Spleen (tissue), 11 donors: ENCODE measurements around the gene NKAIN2. TPM values are rescaled to one million over a fixed set of nuclear protein-coding genes. Genes with fewer than 3 reads are reported as not detected.

Experiments used
- DNase-seq: peaks from one replicate; pipeline ENCODE4 v3.0.0-alpha.2; 2020
- H3K27ac ChIP-seq, 8 donors: fragments of 200-600 bp; sonication (generic) in 7 of 8; 1 replicate in 4 of 8; 2 replicates in 4 of 8; pipeline versions ENCODE4 v1.5.0 to v1.8.0; 2016 to 2021; ENCODE audit warnings: inconsistent platforms in 4 of 8, mild to moderate bottlenecking in 4 of 8, moderate library complexity in 1 of 8
- H3K27me3 ChIP-seq, 7 donors: fragments of 200-600 bp; sonication (generic) in 6 of 7; replicated peaks in 1 of 7; 1 replicate in 4 of 7; 2 replicates in 3 of 7; pipeline versions ENCODE4 v1.5.0 to v1.8.0; 2016 to 2021; ENCODE audit warnings: inconsistent platforms in 3 of 7, mild to moderate bottlenecking in 1 of 7
- H3K36me3 ChIP-seq, 6 donors: fragments of 200-600 bp; sonication (generic) in 5 of 6; 1 replicate in 4 of 6; 2 replicates in 2 of 6; pipeline versions ENCODE4 v1.5.0 to v1.8.0; 2016 to 2021; ENCODE audit warnings: inconsistent platforms in 2 of 6
- H3K4me1 ChIP-seq, 6 donors: fragments of 200-600 bp; sonication (generic) in 5 of 6; 1 replicate in 3 of 6; 2 replicates in 3 of 6; pipeline versions ENCODE4 v1.5.0 to v1.8.0; 2016 to 2021; ENCODE audit warnings: inconsistent platforms in 3 of 6
- H3K4me3 ChIP-seq, 8 donors: fragments of 200-600 bp; sonication (generic) in 7 of 8; 1 replicate in 4 of 8; 2 replicates in 4 of 8; pipeline versions ENCODE4 v1.5.0 to v1.8.0; 2016 to 2021; ENCODE audit warnings: inconsistent platforms in 4 of 8, mild to moderate bottlenecking in 4 of 8, moderate library complexity in 2 of 8
- H3K9me3 ChIP-seq, 8 donors: fragments of 200-600 bp; sonication (generic) in 7 of 8; 1 replicate in 4 of 8; 2 replicates in 4 of 8; pipeline versions ENCODE4 v1.5.0 to v1.8.0; 2016 to 2021; ENCODE audit warnings: inconsistent platforms in 4 of 8
- POLR2A ChIP-seq, 3 donors: fragments of 450-650 bp; IDR thresholded peaks; one replicate each; pipeline ENCODE4 v1.5.1; 2017; ENCODE audit warnings: antibody characterized with exemption in 3 of 3, mild to moderate bottlenecking in 1 of 3
- POLR2AphosphoS5 ChIP-seq, 3 donors: sonication (generic); formaldehyde crosslinking; IDR thresholded peaks; one replicate each; pipeline ENCODE4 v1.5.1; 2017; ENCODE audit warnings: antibody characterized with exemption in 3 of 3
- WGBS, 5 donors: extraction: QIAGEN DNeasy Blood & Tissue Kit in 3 of 5; methylation state at CpG; one replicate each; pipeline versions ENCODE4 v1.1.5 to v1.1.7; 2013 to 2018; 5-methylcytosine and 5-hydroxymethylcytosine counted together
- intact Hi-C: fragments of 100-400 bp; cut with DNase I; formaldehyde crosslinking; loops from one replicate; pipeline ENCODE4 v1.15.0; 2023; ENCODE audit warnings: low total_unique reads
- polyA plus RNA-seq, 3 donors: library from polyadenylated mRNA; stranded (reverse); fragments of 200-250 nt; gene quantifications; one replicate each; pipeline ENCODE4 v1.2.1, GENCODE V29; 2013
- total RNA-seq, 7 donors: library from RNA; depleted of rRNA in 3 of 7; stranded (reverse); fragments of >200 nt in 3 of 7; fragmentation: NEBNext Ultra II Directional in 4 of 7; extraction: Animal tissue kit (Norgen Biotek cat#: 25700) in 4 of 7; gene quantifications; one replicate each; pipeline versions ENCODE4 v1.1.0 to v1.2.1, GENCODE V29; 2016 to 2021
- TF ChIP-seq, protein P1 (sequence below), 11 experiments: fragments of 200-600 bp in 7 of 11; fragments of 450-650 bp in 4 of 11; sonication (generic) in 4 of 11; IDR thresholded peaks in 8 of 11; conservative IDR thresholded peaks in 3 of 11; 1 replicate in 7 of 11; 2 replicates in 4 of 11; pipeline versions ENCODE4 v1.4.0 to v1.8.0; 2016 to 2021; ENCODE audit warnings: antibody characterized with exemption in 11 of 11, inconsistent platforms in 4 of 11, mild to moderate bottlenecking in 1 of 11
- donor health status: healthy with polysubstance abuse.
- donor health status: DM: no; HTN: no; CAD: no; lungs with moderate emphysema.
- donor health status: DM: no; HTN: no; CAD: no.
- donor health status: Bipolar disorder and iron deficiency.
- donor health status: healthy.
- donor health status: DM: no; HTN: no; CAD: no.
- donor health status: DM: yes; HTN: yes; CAD: no.

Gene NKAIN2
- total and polyA plus RNA-seq, 10 donors: 0.13 to 0.51 (median 0.18) TPM; not detected in 4

DNA sequence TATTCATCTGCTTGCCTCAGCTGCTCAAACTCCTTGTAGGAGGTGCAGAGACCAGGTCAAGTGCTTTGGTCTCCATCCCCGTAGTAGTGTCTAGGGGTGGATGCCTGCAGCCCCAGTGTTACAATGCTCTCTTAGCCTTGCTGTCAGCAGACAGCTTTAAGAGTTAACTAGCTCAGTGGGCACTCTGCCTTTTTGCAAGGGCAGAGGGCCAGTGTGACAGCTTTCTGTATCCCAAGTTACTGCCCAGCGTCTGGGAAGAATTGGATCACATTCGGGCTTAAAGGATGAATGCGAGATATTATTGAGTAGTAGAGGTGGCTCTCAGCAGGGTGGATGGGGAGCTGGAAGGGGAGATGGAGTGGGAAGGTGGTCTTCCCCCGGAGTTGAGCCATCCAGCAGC, 818.7 kb downstream of the NKAIN2 start:
- no peaks in the 10 kb centered on the region for H3K9me3 ChIP-seq
- no peak overlapping the region for H3K27ac ChIP-seq
- intact Hi-C loops: no loop called here
- no peak overlapping the region for H3K4me3 ChIP-seq
- H3K36me3 ChIP-seq: no peaks in the 10 kb centered on the region
- no peak for TF ChIP-seq POLR2AphosphoS5 (IDR thresholded peaks at IDR 0.05)
- TF ChIP-seq, protein P1, sequence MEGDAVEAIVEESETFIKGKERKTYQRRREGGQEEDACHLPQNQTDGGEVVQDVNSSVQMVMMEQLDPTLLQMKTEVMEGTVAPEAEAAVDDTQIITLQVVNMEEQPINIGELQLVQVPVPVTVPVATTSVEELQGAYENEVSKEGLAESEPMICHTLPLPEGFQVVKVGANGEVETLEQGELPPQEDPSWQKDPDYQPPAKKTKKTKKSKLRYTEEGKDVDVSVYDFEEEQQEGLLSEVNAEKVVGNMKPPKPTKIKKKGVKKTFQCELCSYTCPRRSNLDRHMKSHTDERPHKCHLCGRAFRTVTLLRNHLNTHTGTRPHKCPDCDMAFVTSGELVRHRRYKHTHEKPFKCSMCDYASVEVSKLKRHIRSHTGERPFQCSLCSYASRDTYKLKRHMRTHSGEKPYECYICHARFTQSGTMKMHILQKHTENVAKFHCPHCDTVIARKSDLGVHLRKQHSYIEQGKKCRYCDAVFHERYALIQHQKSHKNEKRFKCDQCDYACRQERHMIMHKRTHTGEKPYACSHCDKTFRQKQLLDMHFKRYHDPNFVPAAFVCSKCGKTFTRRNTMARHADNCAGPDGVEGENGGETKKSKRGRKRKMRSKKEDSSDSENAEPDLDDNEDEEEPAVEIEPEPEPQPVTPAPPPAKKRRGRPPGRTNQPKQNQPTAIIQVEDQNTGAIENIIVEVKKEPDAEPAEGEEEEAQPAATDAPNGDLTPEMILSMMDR (IDR thresholded peaks at IDR 0.05 in 8 of 11, conservative IDR thresholded peaks at IDR 0.05 in 3 of 11): no peak
- no peak for TF ChIP-seq POLR2A (IDR thresholded peaks at IDR 0.05)
- H3K4me1 ChIP-seq: no peaks in the 10 kb centered on the region
- H3K27me3 ChIP-seq: no peaks in the 10 kb centered on the region
- WGBS, 5 donors: 83 to 90% (median 88%) methylated on average over 5 of the region's 5 CpGs
- no peak for DNase-seq

DNA sequence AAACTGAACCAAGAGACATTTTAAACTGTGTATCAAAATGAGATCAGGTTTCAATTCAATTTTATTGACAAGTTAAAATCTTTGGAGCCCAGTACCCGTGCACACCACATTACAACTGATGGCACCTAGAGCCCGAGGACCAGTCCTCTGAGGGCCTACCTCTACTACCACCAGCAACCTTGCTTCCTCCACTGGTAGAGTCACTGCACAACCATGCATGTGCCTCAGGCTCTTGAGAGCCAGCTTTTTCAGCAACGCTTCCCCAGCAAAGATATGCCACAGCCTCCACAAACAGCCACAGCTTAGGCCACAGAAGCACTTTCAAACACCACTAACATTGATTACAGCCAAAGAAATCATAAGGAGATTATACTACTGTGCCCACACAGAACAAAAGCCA, 830.0 kb downstream of the NKAIN2 start:
- H3K36me3 ChIP-seq: no peaks in the 10 kb centered on the region
- DNase-seq: no peak
- WGBS, 5 donors: 68 to 92% (median 88%) methylated on average over 3 of the region's 3 CpGs
- H3K4me3 ChIP-seq: no peak overlapping the region
- no peaks in the 10 kb centered on the region for H3K4me1 ChIP-seq
- intact Hi-C loops: no loop called here
- H3K27ac ChIP-seq: no peak overlapping the region
- TF ChIP-seq POLR2AphosphoS5 (IDR thresholded peaks at IDR 0.05) (no peak), POLR2A (IDR thresholded peaks at IDR 0.05) (no peak)
- TF ChIP-seq, protein P1 (IDR thresholded peaks at IDR 0.05 in 8 of 11, conservative IDR thresholded peaks at IDR 0.05 in 3 of 11): no peak
- peaks cover 0 to 18% (median 7%) of the 10 kb centered on the region in 8 donors for H3K9me3 ChIP-seq
- H3K27me3 ChIP-seq: no peaks in the 10 kb centered on the region

DNA sequence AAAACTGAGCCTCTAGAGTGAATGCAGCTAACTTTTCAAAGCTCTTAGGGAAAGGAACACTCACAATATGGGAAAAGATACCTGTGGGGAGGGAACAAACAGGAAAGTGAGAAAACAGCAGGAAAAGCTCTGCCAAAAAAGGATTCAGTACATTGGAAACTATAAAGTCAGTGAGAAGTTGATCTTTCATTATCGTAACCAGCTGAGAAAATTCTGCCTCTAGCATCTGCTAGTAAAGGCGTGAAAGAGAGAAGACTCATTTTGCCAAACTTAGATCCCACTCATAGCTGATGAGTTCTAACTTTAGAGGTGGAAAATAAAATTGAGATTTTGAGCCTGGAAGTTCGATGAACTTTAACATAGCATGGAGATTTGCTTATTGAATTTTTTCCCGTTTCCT, 836.8 kb downstream of the NKAIN2 start:
- no peak overlapping the region for H3K4me3 ChIP-seq
- WGBS, 5 donors: 86 to 95% (median 90%) methylated on average over 4 of the region's 4 CpGs
- intact Hi-C loops: no loop called here
- H3K9me3 ChIP-seq: peaks cover 0 to 4% (median 0%) of the 10 kb centered on the region in 8 donors
- DNase-seq: no peak
- TF ChIP-seq POLR2AphosphoS5 (IDR thresholded peaks at IDR 0.05): no peak
- TF ChIP-seq, protein P1 (IDR thresholded peaks at IDR 0.05 in 8 of 11, conservative IDR thresholded peaks at IDR 0.05 in 3 of 11): no peak
- TF ChIP-seq POLR2A (IDR thresholded peaks at IDR 0.05): no peak
- no peaks in the 10 kb centered on the region for H3K4me1 ChIP-seq
- H3K27ac ChIP-seq: no peak overlapping the region
- H3K27me3 ChIP-seq: no peaks in the 10 kb centered on the region
- H3K36me3 ChIP-seq: no peaks in the 10 kb centered on the region

DNA sequence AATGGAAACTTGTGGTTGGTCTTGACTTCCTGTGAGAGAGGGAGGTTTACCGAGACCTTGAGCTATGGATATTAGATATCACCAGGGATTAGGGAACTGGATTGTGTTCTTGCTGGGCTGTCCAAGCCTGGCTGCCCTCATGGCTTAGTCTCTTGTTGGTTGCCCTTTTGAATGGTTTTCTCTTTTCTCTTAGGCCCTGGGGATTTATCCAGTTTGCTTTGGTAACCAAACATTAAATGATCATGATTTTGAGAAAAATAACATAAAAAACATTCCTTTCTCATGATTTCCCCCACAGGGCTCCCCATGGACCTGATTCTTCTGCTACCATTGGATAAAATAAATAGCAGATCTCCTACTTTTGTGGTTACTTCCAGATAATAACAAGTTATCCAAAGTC, 852.2 kb downstream of the NKAIN2 start:
- intact Hi-C loops: no loop called here

More for the DNA sequence above, 852.2 kb downstream of the NKAIN2 start:
- Histone ChIP-seq H3K27ac (no peak overlapping the region), H3K36me3 (no peaks in the 10 kb centered on the region), H3K4me1 (no peaks in the 10 kb centered on the region), H3K9me3 (no peaks in the 10 kb centered on the region), H3K27me3 (no peaks in the 10 kb centered on the region), H3K4me3 (no peak overlapping the region)
- DNase-seq: no peak
- WGBS, 5 donors: 62 to 82% (median 72%) methylated on average over 1 of the region's 1 CpG
- TF ChIP-seq, protein P1 (IDR thresholded peaks at IDR 0.05 in 8 of 11, conservative IDR thresholded peaks at IDR 0.05 in 3 of 11): no peak
- TF ChIP-seq POLR2A (IDR thresholded peaks at IDR 0.05) (no peak), POLR2AphosphoS5 (IDR thresholded peaks at IDR 0.05) (no peak)
